HCT116 (cell line): Measurements from ENCODE around the gene SHISA7. TPM values are rescaled to one million over a fixed set of nuclear protein-coding genes. Genes with fewer than 3 reads are reported as not detected.

ENCODE experiments used
- ATAC-seq: fragments of 200-7000 bp; cut with Tn5 transposase; 2 replicates; pipeline ENCODE4 v1.9.1; 2020; ENCODE audit warnings: mild to moderate bottlenecking, moderate library complexity
- BruUV-seq: library from RNA; stranded (reverse); fragments of 400-500 nt; replicated peaks from 2 replicates; lab custom pipeline; 2021; lab: Mats Ljungman, UMichigan
- CTCF ChIA-PET: fragments of 300-600 bp; sonication (Branson Sonifier 250); formaldehyde crosslinking; loops from one replicate; lab custom pipeline; 2021; ENCODE audit warnings: antibody characterized with exemption; lab: Charles Lee
- POLR2A ChIA-PET: fragments of 300-600, 350-600 bp; sonication (Branson Sonifier 250); formaldehyde crosslinking; loops from one replicate; lab custom pipeline; 2021; ENCODE audit warnings: antibody characterized with exemption; lab: Charles Lee
- RAD21 ChIA-PET, 2 experiments: fragments of 300-600 bp; sonication (Branson Sonifier 250); formaldehyde crosslinking; loops; one replicate each; lab custom pipeline; 2023; ENCODE audit warnings: low total read pairs in 2 of 2; ENCODE audit not compliant: uncharacterized antibody in 2 of 2, unreplicated experiment in 2 of 2, low non-redundant PET in 1 of 2; lab: Charles Lee
- DNase-seq: peaks from one replicate; pipeline ENCODE4 v3.0.0-alpha.2; 2010; ENCODE audit warnings: low read depth, low spot score
- H2AFZ ChIP-seq: fragments of 200-600 bp; shearing (Covaris generic), sonication (generic); 2 replicates; pipeline ENCODE4 v1.6.1; 2017; ENCODE audit warnings: low read depth, mixed run types, mixed read lengths, antibody characterized with exemption, low read length; ENCODE audit not compliant: poor library complexity, severe bottlenecking
- H3K27ac ChIP-seq: 2 replicates; pipeline ENCODE4 v1.5.1; 2012; ENCODE audit warnings: low read depth, low read length
- H3K27me3 ChIP-seq: fragments of 200-600 bp; sonication (generic); 2 replicates; pipeline ENCODE4 v1.6.1; 2016; ENCODE audit warnings: mixed run types, low read length, mixed read lengths; ENCODE audit not compliant: insufficient read depth
- H3K36me3 ChIP-seq, 2 experiments: fragments of 200-500 bp in 1 of 2; fragments of 200-600 bp in 1 of 2; sonication (Bioruptor generic) in 1 of 2; sonication (generic) in 1 of 2; 2 replicates each; pipeline versions ENCODE4 v1.5.1 to v1.6.1; 2014 to 2016; ENCODE audit warnings: low read length in 2 of 2, inconsistent platforms in 1 of 2, mixed read lengths in 1 of 2, mixed run types in 1 of 2; ENCODE audit not compliant: insufficient read depth in 2 of 2, control insufficient read depth in 1 of 2
- H3K4me1 ChIP-seq, 2 experiments: fragments of 200-600 bp in 1 of 2; sonication (generic) in 1 of 2; 2 replicates each; pipeline versions ENCODE4 v1.5.1 to v1.6.1; 2012 to 2017; ENCODE audit warnings: low read length in 2 of 2, inconsistent platforms in 1 of 2, mild to moderate bottlenecking in 1 of 2, mixed read lengths in 1 of 2, mixed run types in 1 of 2, moderate library complexity in 1 of 2; ENCODE audit not compliant: insufficient read depth in 2 of 2, control insufficient read depth in 1 of 2
- H3K4me2 ChIP-seq: fragments of 200-600 bp; sonication (generic); 2 replicates; pipeline ENCODE4 v1.6.1; 2017; ENCODE audit warnings: mixed run types, low read length, mixed read lengths
- H3K4me3 ChIP-seq, 2 experiments: fragments of 200-600 bp in 1 of 2; sonication (generic) in 1 of 2; replicated peaks in 1 of 2; 2 replicates each; pipeline ENCODE4 v1.5.1; 2011 to 2016; ENCODE audit warnings: low read length in 2 of 2, control low read depth in 1 of 2, low read depth in 1 of 2, mild to moderate bottlenecking in 1 of 2, mixed read lengths in 1 of 2, mixed run types in 1 of 2
- H3K79me2 ChIP-seq: fragments of 200-600 bp; sonication (generic); 2 replicates; pipeline ENCODE4 v1.6.1; 2017; ENCODE audit warnings: mild to moderate bottlenecking, mixed run types, low read length, moderate library complexity, mixed read lengths; ENCODE audit not compliant: insufficient read depth
- H3K9ac ChIP-seq: fragments of 200-600 bp; sonication (generic); 2 replicates; pipeline ENCODE4 v1.6.1; 2016; ENCODE audit warnings: low read length, mixed read lengths
- H3K9me2 ChIP-seq: fragments of 200-600 bp; sonication (generic), shearing (Covaris generic); 2 replicates; pipeline ENCODE4 v1.6.1; 2017; ENCODE audit warnings: mixed run types, mild to moderate bottlenecking, moderate library complexity; ENCODE audit not compliant: insufficient read depth
- H3K9me3 ChIP-seq, 2 experiments: fragments of 200-500 bp in 1 of 2; fragments of 200-600 bp in 1 of 2; sonication (Bioruptor generic) in 1 of 2; sonication (generic) in 1 of 2; 2 replicates each; pipeline ENCODE4 v1.6.1; 2014 to 2017; ENCODE audit warnings: low read length in 2 of 2, mixed read lengths in 2 of 2, inconsistent platforms in 1 of 2, low read depth in 1 of 2, mild to moderate bottlenecking in 1 of 2, mixed run types in 1 of 2, moderate library complexity in 1 of 2; ENCODE audit not compliant: control insufficient read depth in 1 of 2, insufficient read depth in 1 of 2
- H4K20me1 ChIP-seq: fragments of 200-600 bp; sonication (generic), shearing (Covaris generic); 2 replicates; pipeline ENCODE4 v1.6.1; 2017; ENCODE audit warnings: mixed run types, mild to moderate bottlenecking, moderate library complexity; ENCODE audit not compliant: insufficient read depth
- CBX3 ChIP-seq: IDR thresholded peaks from 2 replicates; pipeline ENCODE4 v1.6.1; 2012; ENCODE audit warnings: low read depth
- CEBPB ChIP-seq: IDR thresholded peaks from 2 replicates; pipeline ENCODE4 v1.6.1; 2012; ENCODE audit warnings: low read depth
- CTCF ChIP-seq, 3 experiments: fragments of 200-600 bp in 1 of 3; sonication (generic) in 1 of 3; IDR thresholded peaks in 2 of 3; conservative IDR thresholded peaks in 1 of 3; 2 replicates each; pipeline ENCODE4 v1.5.1; 2012 to 2017; ENCODE audit warnings: low read depth in 2 of 3, low read length in 2 of 3, antibody characterized with exemption in 1 of 3, borderline replicate concordance in 1 of 3, control low read depth in 1 of 3, mild to moderate bottlenecking in 1 of 3, mixed read lengths in 1 of 3, mixed run types in 1 of 3, moderate library complexity in 1 of 3; ENCODE audit not compliant: insufficient read depth in 1 of 3
- EGR1 ChIP-seq: IDR thresholded peaks from 2 replicates; pipeline ENCODE4 v1.6.1; 2012; ENCODE audit warnings: low read depth
- EZH2 ChIP-seq: fragments of 200-600 bp; sonication (generic); IDR thresholded peaks from 2 replicates; pipeline ENCODE4 v1.6.1; 2017; ENCODE audit warnings: antibody characterized with exemption, mixed run types
- EZH2phosphoT487 ChIP-seq: fragments of 200-600 bp; IDR thresholded peaks from 2 replicates; pipeline ENCODE4 v1.6.1; 2018; ENCODE audit warnings: antibody characterized with exemption, borderline replicate concordance
- JUND ChIP-seq: IDR thresholded peaks from 2 replicates; pipeline ENCODE4 v1.6.1; 2012
- MAX ChIP-seq: IDR thresholded peaks from 2 replicates; pipeline ENCODE4 v1.6.1; 2012
- POLR2A ChIP-seq: IDR thresholded peaks from 2 replicates; pipeline ENCODE4 v1.7.0; 2011; ENCODE audit warnings: borderline replicate concordance; ENCODE audit not compliant: insufficient read depth, insufficient read length; ENCODE audit errors: extremely low read depth
- POLR2AphosphoS5 ChIP-seq: IDR thresholded peaks from 2 replicates; pipeline ENCODE4 v1.6.1; 2011; ENCODE audit warnings: mild to moderate bottlenecking, low read depth, low read length, moderate library complexity
- RAD21 ChIP-seq: IDR thresholded peaks from 2 replicates; pipeline ENCODE4 v1.6.1; 2012; ENCODE audit warnings: low read depth, mild to moderate bottlenecking
- SIN3A ChIP-seq: IDR thresholded peaks from 2 replicates; pipeline ENCODE4 v1.6.1; 2012; ENCODE audit warnings: low read depth
- SP1 ChIP-seq: IDR thresholded peaks from 2 replicates; pipeline ENCODE4 v1.6.1; 2012; ENCODE audit warnings: low read depth
- SRF ChIP-seq: IDR thresholded peaks from 2 replicates; pipeline ENCODE4 v1.6.1; 2012; ENCODE audit warnings: low read depth
- YY1 ChIP-seq: IDR thresholded peaks from 2 replicates; pipeline ENCODE4 v1.6.1; 2011; ENCODE audit warnings: low read length, low read depth, moderate library complexity, mild to moderate bottlenecking; ENCODE audit not compliant: insufficient replicate concordance; ENCODE audit errors: extremely low read depth
- ZFX ChIP-seq: fragments of 450-650 bp; IDR thresholded peaks from 2 replicates; pipeline ENCODE4 v1.6.1; 2017
- intact Hi-C: fragments of 100-400 bp; cut with micrococcal nuclease; formaldehyde crosslinking; loops from 2 replicates; pipeline ENCODE4 v1.10.0; 2022
- total RNA-seq: library from RNA; stranded (reverse); gene quantifications from one replicate; pipeline ENCODE4 v1.2.1, GENCODE V29; 2021; ENCODE audit not compliant: unreplicated experiment

SHISA7 gene
- total RNA-seq, 1 experiment from 2014 or later = not detected

- Histone ChIP-seq H3K9ac (no peak overlapping the region), H3K27ac (no peak overlapping the region), H3K9me3 (no peaks in the 10 kb centered on the region), H3K9me2 (no peaks in the 10 kb centered on the region), H3K36me3 (no peaks in the 10 kb centered on the region), H4K20me1 (no peaks in the 10 kb centered on the region), H3K4me1 (no peaks in the 10 kb centered on the region), H3K4me3 (no peak overlapping the region), H3K27me3 (no peaks in the 10 kb centered on the region), H2AFZ (no peak overlapping the region), H3K79me2 (no peaks in the 10 kb centered on the region), H3K4me2 (no peak overlapping the region)
- ATAC-seq = no peak
- TF ChIP-seq YY1 (no peak), CEBPB (no peak), CTCF (IDR thresholded peaks at IDR 0.05 in 2 of 3, conservative IDR thresholded peaks at IDR 0.05 in 1 of 3; ENCODE audit: borderline replicate concordance in 1 of 3, insufficient read depth in 1 of 3, low read depth in 2 of 3, low read length in 2 of 3) (no peak), CBX3 (no peak), SIN3A (no peak), SP1 (no peak)
- BruUV-seq = no TSS peak
- no peak for DNase-seq
- ChIA-PET CTCF (no interaction called here), POLR2A (no interaction called here), RAD21 (no interaction called here)
- intact Hi-C loops = no loop called here
Measured at GRCh38 chr19:55426042-55426441, 17.1 kb downstream of the SHISA7 start.

GRCh38 chr19:55424518-55424917, 18.6 kb downstream of the SHISA7 start:
- Histone ChIP-seq H3K9ac (no peak overlapping the region), H3K4me1 (no peaks in the 10 kb centered on the region), H3K4me3 (no peak overlapping the region), H3K9me2 (no peaks in the 10 kb centered on the region)
- no TSS peak for BruUV-seq
- TF ChIP-seq YY1 (no peak), ZFX (no peak), POLR2A (no peak), CTCF (IDR thresholded peaks at IDR 0.05 in 2 of 3, conservative IDR thresholded peaks at IDR 0.05 in 1 of 3; ENCODE audit: borderline replicate concordance in 1 of 3, insufficient read depth in 1 of 3, low read depth in 2 of 3, low read length in 2 of 3) (no peak), MAX (no peak), JUND (no peak), EZH2 (no peak), SRF (no peak), RAD21 (no peak), SP1 (no peak), EZH2phosphoT487 (no peak), EGR1 (no peak), SIN3A (no peak), POLR2AphosphoS5 (no peak)
- TF ChIP-seq, all 23 proteins: peak for 0
- ChIA-PET RAD21 (no interaction called here), POLR2A (no interaction called here), CTCF (no interaction called here)
- Histone ChIP-seq H3K27ac (no peak overlapping the region), H4K20me1 (no peaks in the 10 kb centered on the region), H3K9me3 (no peaks in the 10 kb centered on the region), H3K79me2 (no peaks in the 10 kb centered on the region), H3K36me3 (no peaks in the 10 kb centered on the region), H3K4me2 (no peak overlapping the region), H2AFZ (no peak overlapping the region), H3K27me3 (no peaks in the 10 kb centered on the region)
- DNase-seq = no peak
- intact Hi-C loops = no loop called here
- no peak for ATAC-seq
